Gastrocnemius medialis (tissue), 4 donors: ENCODE data around the gene MS4A3.

Experiments
- POLR2A ChIP-seq, 2 donors: fragments of 450-650 bp; IDR thresholded peaks; one replicate each; pipeline ENCODE4 v1.6.1; 2017; ENCODE audit warnings: antibody characterized with exemption in 2 of 2, mild to moderate bottlenecking in 2 of 2, moderate library complexity in 2 of 2
- TF ChIP-seq, protein P1 (sequence below), 5 experiments: fragments of 450-650 bp in 3 of 5; fragments of 200-600 bp in 2 of 5; sonication (generic) in 2 of 5; IDR thresholded peaks in 4 of 5; conservative IDR thresholded peaks in 1 of 5; 1 replicate in 4 of 5; 2 replicates in 1 of 5; pipeline ENCODE4 v1.5.1; 2016 to 2019; ENCODE audit warnings: antibody characterized with exemption in 5 of 5, mild to moderate bottlenecking in 3 of 5, moderate library complexity in 3 of 5

- TF ChIP-seq, protein P1, sequence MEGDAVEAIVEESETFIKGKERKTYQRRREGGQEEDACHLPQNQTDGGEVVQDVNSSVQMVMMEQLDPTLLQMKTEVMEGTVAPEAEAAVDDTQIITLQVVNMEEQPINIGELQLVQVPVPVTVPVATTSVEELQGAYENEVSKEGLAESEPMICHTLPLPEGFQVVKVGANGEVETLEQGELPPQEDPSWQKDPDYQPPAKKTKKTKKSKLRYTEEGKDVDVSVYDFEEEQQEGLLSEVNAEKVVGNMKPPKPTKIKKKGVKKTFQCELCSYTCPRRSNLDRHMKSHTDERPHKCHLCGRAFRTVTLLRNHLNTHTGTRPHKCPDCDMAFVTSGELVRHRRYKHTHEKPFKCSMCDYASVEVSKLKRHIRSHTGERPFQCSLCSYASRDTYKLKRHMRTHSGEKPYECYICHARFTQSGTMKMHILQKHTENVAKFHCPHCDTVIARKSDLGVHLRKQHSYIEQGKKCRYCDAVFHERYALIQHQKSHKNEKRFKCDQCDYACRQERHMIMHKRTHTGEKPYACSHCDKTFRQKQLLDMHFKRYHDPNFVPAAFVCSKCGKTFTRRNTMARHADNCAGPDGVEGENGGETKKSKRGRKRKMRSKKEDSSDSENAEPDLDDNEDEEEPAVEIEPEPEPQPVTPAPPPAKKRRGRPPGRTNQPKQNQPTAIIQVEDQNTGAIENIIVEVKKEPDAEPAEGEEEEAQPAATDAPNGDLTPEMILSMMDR (IDR thresholded peaks at IDR 0.05 in 4 of 5, conservative IDR thresholded peaks at IDR 0.05 in 1 of 5) = no peak
- no peak for TF ChIP-seq POLR2A (IDR thresholded peaks at IDR 0.05)
Observed at GRCh38 chr11:60097189-60097588, 40.7 kb downstream of the MS4A3 start.
